IPS DF 6.9 (cell line): ENCODE results near the gene OVCH1.
"Not testable (repeated sequence)": the region's sequence is repeated elsewhere in the genome, so short reads cannot be mapped to it uniquely, and the experiment has no call there.

ENCODE experiments used
- DNase-seq: peaks from one replicate; pipeline ENCODE4 v3.0.0-alpha.2; 2013; ENCODE audit warnings: low read depth, low spot score
- H3K27ac ChIP-seq: one replicate; pipeline ENCODE4 v1.5.1; 2013; ENCODE audit warnings: low read length, control low read depth
- H3K27me3 ChIP-seq: 2 replicates; pipeline ENCODE4 v1.6.1; 2013; ENCODE audit warnings: mild to moderate bottlenecking, low read length; ENCODE audit not compliant: control insufficient read depth, insufficient read depth
- H3K36me3 ChIP-seq: 2 replicates; pipeline ENCODE4 v1.6.1; 2013; ENCODE audit warnings: low read length; ENCODE audit not compliant: control insufficient read depth, insufficient read depth
- H3K4me1 ChIP-seq: 2 replicates; pipeline ENCODE4 v1.6.1; 2013; ENCODE audit warnings: low read length; ENCODE audit not compliant: control insufficient read depth, insufficient read depth
- H3K4me3 ChIP-seq: 2 replicates; pipeline ENCODE4 v1.5.1; 2013; ENCODE audit warnings: mild to moderate bottlenecking, low read length
- H3K9me3 ChIP-seq: 2 replicates; pipeline ENCODE4 v1.6.1; 2013; ENCODE audit warnings: low read length, inconsistent platforms; ENCODE audit not compliant: control insufficient read depth, insufficient read depth
- WGBS: extraction: QIAGEN DNeasy Blood & Tissue Kit; methylation state at CpG from one replicate; pipeline ENCODE4 v1.1.7; 2013; ENCODE audit warnings: mixed read lengths, missing lambda C conversion rate; ENCODE audit not compliant: insufficient read length, insufficient coverage; 5-methylcytosine and 5-hydroxymethylcytosine counted together

The OVCH1 gene

GRCh38 chr12:29439506-29439905 lies 58.0 kb downstream of the OVCH1 start:
- no peak for DNase-seq
- WGBS = 100% methylated on average over 1 of the region's 4 CpGs
- no peaks in the 10 kb centered on the region for H3K4me1 ChIP-seq
- H3K27ac ChIP-seq = no peak overlapping the region
- H3K4me3 ChIP-seq = no peak overlapping the region
- H3K36me3 ChIP-seq = no peaks in the 10 kb centered on the region
- no peaks in the 10 kb centered on the region for H3K27me3 ChIP-seq
- no peaks in the 10 kb centered on the region for H3K9me3 ChIP-seq

- Histone ChIP-seq H3K27me3 (no peaks in the 10 kb centered on the region), H3K9me3 (no peaks in the 10 kb centered on the region), H3K4me3 (no peak overlapping the region), H3K4me1 (no peaks in the 10 kb centered on the region), H3K27ac (no peak overlapping the region), H3K36me3 (no peaks in the 10 kb centered on the region)
- no CpG with 5 or more reads among the region's 1 CpG for WGBS
- DNase-seq = no peak
Observed at GRCh38 chr12:29438752-29439408, 58.6 kb downstream of the OVCH1 start.

GRCh38 chr12:29437575-29437974 lies 59.9 kb downstream of the OVCH1 start:
- Histone ChIP-seq H3K4me1 (no peaks in the 10 kb centered on the region), H3K27ac (no peak overlapping the region), H3K27me3 (no peaks in the 10 kb centered on the region), H3K36me3 (no peaks in the 10 kb centered on the region), H3K4me3 (no peak overlapping the region), H3K9me3 (no peaks in the 10 kb centered on the region)
- DNase-seq = no peak

GRCh38 chr12:29436815-29437214 lies 60.7 kb downstream of the OVCH1 start:
- H3K27ac ChIP-seq, H3K9me3 ChIP-seq, DNase-seq, H3K4me3 ChIP-seq, H3K36me3 ChIP-seq, H3K4me1 ChIP-seq, H3K27me3 ChIP-seq: not testable (repeated sequence)
- WGBS = no CpG with 5 or more reads among the region's 10 CpGs

GRCh38 chr12:29431513-29431912 lies 66.0 kb downstream of the OVCH1 start:
- no peak for DNase-seq
- no CpG with 5 or more reads among the region's 3 CpGs for WGBS
- Histone ChIP-seq H3K4me1 (no peaks in the 10 kb centered on the region), H3K27me3 (no peaks in the 10 kb centered on the region), H3K4me3 (no peak overlapping the region), H3K36me3 (no peaks in the 10 kb centered on the region), H3K27ac (no peak overlapping the region), H3K9me3 (no peaks in the 10 kb centered on the region)

GRCh38 chr12:29430716-29431044 lies 66.8 kb downstream of the OVCH1 start:
- no CpG with 5 or more reads among the region's 2 CpGs for WGBS
- H3K27ac ChIP-seq = no peak overlapping the region

GRCh38 chr12:29429999-29430715 lies 67.3 kb downstream of the OVCH1 start:
- Histone ChIP-seq H3K9me3 (no peaks in the 10 kb centered on the region), H3K4me3 (no peak overlapping the region), H3K36me3 (no peaks in the 10 kb centered on the region), H3K27me3 (no peaks in the 10 kb centered on the region), H3K27ac (no peak overlapping the region), H3K4me1 (no peaks in the 10 kb centered on the region)
- DNase-seq = no peak
- 100% methylated on average over 1 of the region's 3 CpGs for WGBS

More at GRCh38 chr12:29430716-29431044, 66.8 kb downstream of the OVCH1 start:
- no peaks in the 10 kb centered on the region for H3K27me3 ChIP-seq
- no peak for DNase-seq
- H3K4me3 ChIP-seq = no peak overlapping the region
- no peaks in the 10 kb centered on the region for H3K36me3 ChIP-seq
- H3K4me1 ChIP-seq = no peaks in the 10 kb centered on the region
- H3K9me3 ChIP-seq = no peaks in the 10 kb centered on the region

- Histone ChIP-seq H3K36me3 (no peaks in the 10 kb centered on the region), H3K27me3 (no peaks in the 10 kb centered on the region), H3K4me3 (no peak overlapping the region), H3K9me3 (no peaks in the 10 kb centered on the region), H3K27ac (no peak overlapping the region), H3K4me1 (no peaks in the 10 kb centered on the region)
- no peak for DNase-seq
Observed at GRCh38 chr12:29428633-29429032, 68.9 kb downstream of the OVCH1 start.

GRCh38 chr12:29427964-29428363 lies 69.5 kb downstream of the OVCH1 start:
- Histone ChIP-seq H3K4me3 (no peak overlapping the region), H3K9me3 (no peaks in the 10 kb centered on the region), H3K27me3 (no peaks in the 10 kb centered on the region), H3K4me1 (no peaks in the 10 kb centered on the region), H3K36me3 (no peaks in the 10 kb centered on the region), H3K27ac (no peak overlapping the region)
- DNase-seq = no peak
- no CpG with 5 or more reads among the region's 4 CpGs for WGBS

GRCh38 chr12:29426498-29426897 lies 71.0 kb downstream of the OVCH1 start:
- Histone ChIP-seq H3K27ac (no peak overlapping the region), H3K36me3 (no peaks in the 10 kb centered on the region), H3K4me3 (no peak overlapping the region), H3K4me1 (no peaks in the 10 kb centered on the region), H3K27me3 (no peaks in the 10 kb centered on the region), H3K9me3 (no peaks in the 10 kb centered on the region)
- WGBS = no CpG with 5 or more reads among the region's 2 CpGs
- DNase-seq = no peak

- no peaks in the 10 kb centered on the region for H3K36me3 ChIP-seq
- WGBS = no CpG with 5 or more reads among the region's 2 CpGs
- H3K27me3 ChIP-seq = no peaks in the 10 kb centered on the region
- H3K9me3 ChIP-seq = no peaks in the 10 kb centered on the region
- H3K4me3 ChIP-seq = no peak overlapping the region
- DNase-seq = no peak
- no peak overlapping the region for H3K27ac ChIP-seq
- no peaks in the 10 kb centered on the region for H3K4me1 ChIP-seq
Observed at GRCh38 chr12:29425722-29426121, 71.8 kb downstream of the OVCH1 start.
